GM12865 (cell line): Measurements from ENCODE around the gene UBE2D2.

ENCODE experiments used
- DNase-seq: peaks from one replicate; pipeline ENCODE4 v3.0.0; 2010; ENCODE audit warnings: low read depth
- H3K4me3 ChIP-seq: 2 replicates; pipeline ENCODE4 v1.5.1; 2011; ENCODE audit warnings: mild to moderate bottlenecking, low read depth, low read length, control low read depth
- TF ChIP-seq, protein P1 (sequence below): IDR thresholded peaks from 2 replicates; pipeline ENCODE4 v1.5.1; 2011; ENCODE audit warnings: low read length, control low read depth, low read depth, inconsistent platforms; ENCODE audit not compliant: insufficient read depth; ENCODE audit errors: missing control alignments

The UBE2D2 gene

DNA sequence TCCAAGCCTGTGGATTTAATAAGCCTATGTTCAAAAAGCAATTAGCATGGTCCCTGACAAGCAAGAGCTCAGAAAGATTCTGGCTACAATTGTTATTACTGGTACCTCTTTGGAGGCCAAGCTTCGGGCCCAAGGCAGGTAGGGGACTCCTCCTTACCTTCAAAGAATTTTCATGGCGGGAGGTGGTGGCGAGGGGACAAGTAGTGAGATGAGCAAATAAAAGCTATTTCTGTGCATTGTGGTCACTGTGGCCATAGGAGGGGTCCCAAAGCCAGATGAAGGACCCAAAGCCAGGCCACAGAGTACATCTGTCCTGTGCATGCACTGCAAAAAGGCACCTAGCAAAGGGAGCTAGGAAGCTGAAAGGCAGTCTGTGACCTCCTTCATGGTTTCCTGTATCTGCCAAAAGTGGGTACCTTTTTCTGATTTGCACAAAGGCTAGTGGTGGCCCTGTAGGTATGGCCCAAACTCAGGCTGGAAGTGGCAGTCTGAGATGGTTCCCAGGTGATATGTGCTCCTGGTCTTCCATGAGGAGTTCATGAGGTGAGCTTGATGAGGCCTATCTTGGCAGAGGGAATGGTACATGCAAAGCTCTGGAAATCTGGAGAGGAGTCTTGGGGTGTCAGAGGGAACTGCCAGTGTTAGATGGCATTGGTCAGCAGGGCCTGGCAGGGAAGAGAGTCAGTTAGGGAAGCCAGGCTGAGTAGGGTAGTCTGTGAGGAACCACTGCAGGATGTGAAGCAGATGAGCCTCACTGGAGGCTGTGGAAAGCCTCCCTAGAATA is 83.7 kb downstream of the UBE2D2 start:
- no peak for DNase-seq
- TF ChIP-seq, protein P1, sequence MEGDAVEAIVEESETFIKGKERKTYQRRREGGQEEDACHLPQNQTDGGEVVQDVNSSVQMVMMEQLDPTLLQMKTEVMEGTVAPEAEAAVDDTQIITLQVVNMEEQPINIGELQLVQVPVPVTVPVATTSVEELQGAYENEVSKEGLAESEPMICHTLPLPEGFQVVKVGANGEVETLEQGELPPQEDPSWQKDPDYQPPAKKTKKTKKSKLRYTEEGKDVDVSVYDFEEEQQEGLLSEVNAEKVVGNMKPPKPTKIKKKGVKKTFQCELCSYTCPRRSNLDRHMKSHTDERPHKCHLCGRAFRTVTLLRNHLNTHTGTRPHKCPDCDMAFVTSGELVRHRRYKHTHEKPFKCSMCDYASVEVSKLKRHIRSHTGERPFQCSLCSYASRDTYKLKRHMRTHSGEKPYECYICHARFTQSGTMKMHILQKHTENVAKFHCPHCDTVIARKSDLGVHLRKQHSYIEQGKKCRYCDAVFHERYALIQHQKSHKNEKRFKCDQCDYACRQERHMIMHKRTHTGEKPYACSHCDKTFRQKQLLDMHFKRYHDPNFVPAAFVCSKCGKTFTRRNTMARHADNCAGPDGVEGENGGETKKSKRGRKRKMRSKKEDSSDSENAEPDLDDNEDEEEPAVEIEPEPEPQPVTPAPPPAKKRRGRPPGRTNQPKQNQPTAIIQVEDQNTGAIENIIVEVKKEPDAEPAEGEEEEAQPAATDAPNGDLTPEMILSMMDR, result no peak
- no peak overlapping the region for H3K4me3 ChIP-seq

- TF ChIP-seq, protein P1, result no peak
- no peak overlapping the region for H3K4me3 ChIP-seq
- no peak for DNase-seq
These were observed 84.3 kb downstream of the UBE2D2 start for GRCh38 chr5:139645430-139645871.

DNA sequence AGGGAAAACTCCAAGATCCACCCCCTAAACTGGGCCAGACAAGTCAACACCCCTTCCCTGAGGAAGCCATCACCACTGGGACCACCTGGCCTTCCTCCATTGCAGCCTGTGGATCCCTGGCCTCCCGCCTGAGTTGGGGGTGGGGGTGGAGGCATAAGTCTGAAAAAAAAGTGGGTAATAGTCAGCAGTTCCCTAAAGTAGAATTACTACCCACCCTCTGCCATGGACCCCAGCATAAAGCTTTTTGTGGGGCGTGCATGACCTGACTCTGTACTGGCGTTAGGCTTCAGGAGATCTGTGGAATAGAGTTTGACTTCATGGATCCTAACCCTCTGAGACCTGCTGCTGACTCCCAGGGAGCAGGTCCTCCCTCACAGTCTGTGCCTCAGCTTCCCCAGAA is 85.0 kb downstream of the UBE2D2 start:
- TF ChIP-seq, protein P1, result no peak
- DNase-seq, result no peak
- H3K4me3 ChIP-seq, result no peak overlapping the region

- DNase-seq, result no peak
- no peak overlapping the region for H3K4me3 ChIP-seq
- TF ChIP-seq, protein P1, result no peak
These were observed 85.9 kb downstream of the UBE2D2 start for GRCh38 chr5:139646912-139647505.

- no peak for DNase-seq
- TF ChIP-seq, protein P1, result no peak
- H3K4me3 ChIP-seq, result peak overlapping the region; percentile 84
These were observed 86.5 kb downstream of the UBE2D2 start for GRCh38 chr5:139647506-139648204.

DNA sequence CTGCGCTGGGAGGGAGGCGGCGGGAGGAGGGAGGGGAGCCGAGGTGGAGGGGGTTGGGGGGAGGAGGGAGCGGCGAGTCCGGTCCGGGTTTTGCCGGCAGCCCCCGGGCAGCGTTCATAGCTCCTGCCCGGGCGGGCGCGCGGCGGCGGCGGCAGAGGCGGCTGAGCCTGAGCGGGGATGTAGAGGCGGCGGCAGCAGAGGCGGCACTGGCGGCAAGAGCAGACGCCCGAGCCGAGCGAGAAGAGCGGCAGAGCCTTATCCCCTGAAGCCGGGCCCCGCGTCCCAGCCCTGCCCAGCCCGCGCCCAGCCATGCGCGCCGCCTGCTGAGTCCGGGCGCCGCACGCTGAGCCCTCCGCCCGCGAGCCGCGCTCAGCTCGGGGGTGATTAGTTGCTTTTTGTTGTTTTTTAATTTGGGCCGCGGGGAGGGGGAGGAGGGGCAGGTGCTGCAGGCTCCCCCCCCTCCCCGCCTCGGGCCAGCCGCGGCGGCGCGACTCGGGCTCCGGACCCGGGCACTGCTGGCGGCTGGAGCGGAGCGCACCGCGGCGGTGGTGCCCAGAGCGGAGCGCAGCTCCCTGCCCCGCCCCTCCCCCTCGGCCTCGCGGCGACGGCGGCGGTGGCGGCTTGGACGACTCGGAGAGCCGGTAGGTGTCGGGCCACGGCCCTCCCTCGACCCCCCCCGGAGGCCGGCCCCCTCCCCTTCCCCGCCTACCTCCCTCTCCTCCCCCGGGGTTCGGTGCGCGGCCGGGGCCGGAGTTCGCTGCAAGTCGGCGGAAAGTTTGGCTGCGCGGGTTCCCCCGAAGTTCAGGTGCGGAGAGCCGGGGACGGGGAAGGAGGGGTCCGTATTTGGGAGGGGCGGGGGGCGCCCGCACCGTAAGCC is 87.3 kb downstream of the UBE2D2 start, which contains the start of gene CXXC5:
Gene CXXC5 (plus strand): TSS at position 145 of the 877 bp plus-strand sequence. CDS start 32,175 bp downstream, outside the sequence.
- TF ChIP-seq, protein P1, result no peak
- peak; percentile 94 for DNase-seq
- peak within 1 kb of the TSS; percentile 84 for H3K4me3 ChIP-seq
